T-helper 17 cell (primary cell): ENCODE data around the gene FGF3. TPM values are rescaled to one million over a fixed set of nuclear protein-coding genes. Genes with fewer than 3 reads are reported as not detected.

Source experiments
- ATAC-seq: fragments of 150-1000 bp; cut with Tn5 transposase; 2 replicates; pipeline ENCODE4 v1.10.0; 2021; ENCODE audit warnings: mild to moderate bottlenecking, moderate library complexity
- DNase-seq, 3 donors: peaks; one replicate each; pipeline versions ENCODE4 v3.0.0 to v3.0.0-alpha.2; 2020 to 2021
- H3K9me3 ChIP-seq: one replicate; pipeline ENCODE4 v1.7.0; 2013; ENCODE audit warnings: low read length, mild to moderate bottlenecking; ENCODE audit not compliant: control insufficient read depth, poor library complexity, severe bottlenecking
- H3K27ac Mint-ChIP-seq: one replicate; pipeline ENCODE4 v1.8.0; 2022; ENCODE audit warnings: mild to moderate bottlenecking, moderate library complexity, mixed read lengths
- H3K27me3 Mint-ChIP-seq: one replicate; pipeline ENCODE4 v1.8.0; 2022; ENCODE audit warnings: mixed read lengths
- H3K36me3 Mint-ChIP-seq: one replicate; pipeline ENCODE4 v1.8.0; 2022; ENCODE audit warnings: low read depth, mixed read lengths
- H3K4me1 Mint-ChIP-seq: one replicate; pipeline ENCODE4 v1.8.0; 2022; ENCODE audit warnings: mild to moderate bottlenecking, mixed read lengths
- H3K4me3 Mint-ChIP-seq: one replicate; pipeline ENCODE4 v1.8.0; 2022; ENCODE audit warnings: mild to moderate bottlenecking, moderate library complexity, mixed read lengths
- total RNA-seq, 4 donors: library from RNA in 2 of 4; stranded (reverse) in 2 of 4; gene quantifications; one replicate each; pipeline ENCODE4 v1.2.3 and lab custom pipeline; 2022 to 2026

FGF3 gene
- total RNA-seq, 2 donors from 2014 or later, result not detected

DNA sequence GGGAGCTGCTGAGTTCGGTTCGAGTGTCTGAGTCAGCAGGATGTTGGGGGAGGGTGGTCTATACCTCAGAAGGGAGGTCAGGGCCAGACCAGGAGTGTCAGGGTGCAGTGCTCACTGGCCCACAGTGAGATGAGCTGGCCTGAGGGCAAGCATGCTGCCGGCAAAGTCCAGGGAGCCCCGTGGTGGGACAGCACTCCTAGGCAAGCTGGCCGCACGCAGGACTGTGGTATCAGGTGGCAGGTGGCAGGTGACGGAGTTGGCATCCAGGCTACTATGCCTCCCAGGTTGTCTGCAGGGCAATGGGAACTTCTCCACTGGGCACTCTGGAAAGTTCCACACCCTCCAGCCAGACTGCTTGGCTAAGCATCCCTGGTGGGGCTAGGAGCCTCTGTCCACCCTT is 4.8 kb downstream of the FGF3 start:
- no peak for DNase-seq
- Mint-ChIP-seq H3K4me1 (no peaks in the 10 kb centered on the region), H3K27me3 (peaks cover 40% of the 10 kb centered on the region), H3K36me3 (peaks cover 8% of the 10 kb centered on the region), H3K4me3 (no peak overlapping the region), H3K27ac (no peak overlapping the region)
- ATAC-seq, result no peak
- H3K9me3 ChIP-seq, result no peaks in the 10 kb centered on the region

DNA sequence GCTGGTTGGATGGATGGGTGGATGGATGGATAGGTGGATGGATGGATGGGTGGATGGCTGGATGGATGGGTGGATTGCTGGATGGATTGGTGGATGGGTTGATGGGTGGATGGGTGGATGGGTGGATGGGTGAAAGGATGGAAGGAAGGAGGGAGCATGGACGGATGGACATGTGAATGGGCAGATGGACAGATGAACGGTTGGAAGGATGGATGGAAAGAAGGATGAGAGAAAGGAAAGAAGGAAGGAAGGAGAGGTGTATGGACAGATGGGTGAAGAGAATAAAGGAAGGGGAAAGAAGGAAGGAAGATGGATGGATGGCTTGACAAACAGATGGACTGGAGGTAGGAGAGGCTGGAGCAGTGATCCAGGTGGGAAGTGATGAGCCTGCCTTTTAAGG is 5.4 kb downstream of the FGF3 start:
- no peaks in the 10 kb centered on the region for H3K9me3 ChIP-seq
- H3K4me1 Mint-ChIP-seq, result no peaks in the 10 kb centered on the region
- H3K4me3 Mint-ChIP-seq, result no peak overlapping the region
- H3K27me3 Mint-ChIP-seq, result peaks cover 42% of the 10 kb centered on the region
- H3K27ac Mint-ChIP-seq, result no peak overlapping the region
- ATAC-seq (no peak), DNase-seq (no peak)
- peaks cover 9% of the 10 kb centered on the region for H3K36me3 Mint-ChIP-seq

DNA sequence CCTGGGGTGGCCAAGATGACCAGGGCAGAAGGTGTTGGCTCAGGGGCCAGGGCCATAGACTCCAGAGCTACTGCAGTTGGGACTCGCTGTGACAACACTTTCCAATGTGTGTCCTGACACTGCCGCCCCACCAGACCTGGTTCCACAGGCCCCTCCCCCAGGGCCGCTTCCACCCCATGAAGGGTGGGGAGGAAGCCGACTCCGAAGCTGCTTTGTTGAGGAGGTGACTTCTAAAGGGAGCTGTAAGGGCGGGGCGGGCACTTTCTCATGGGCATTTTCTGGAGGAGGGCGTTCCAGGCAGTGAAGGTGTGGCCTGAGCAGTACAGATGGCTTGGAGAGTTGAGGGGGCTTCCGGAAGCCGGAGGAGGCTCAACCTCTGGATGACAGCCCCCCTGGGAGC is 6.3 kb downstream of the FGF3 start:
- H3K27me3 Mint-ChIP-seq, result peaks cover 44% of the 10 kb centered on the region
- H3K27ac Mint-ChIP-seq, result no peak overlapping the region
- H3K4me1 Mint-ChIP-seq, result no peaks in the 10 kb centered on the region
- H3K4me3 Mint-ChIP-seq, result no peak overlapping the region
- H3K9me3 ChIP-seq, result no peaks in the 10 kb centered on the region
- ATAC-seq (no peak), DNase-seq (no peak)
- peaks cover 9% of the 10 kb centered on the region for H3K36me3 Mint-ChIP-seq

DNA sequence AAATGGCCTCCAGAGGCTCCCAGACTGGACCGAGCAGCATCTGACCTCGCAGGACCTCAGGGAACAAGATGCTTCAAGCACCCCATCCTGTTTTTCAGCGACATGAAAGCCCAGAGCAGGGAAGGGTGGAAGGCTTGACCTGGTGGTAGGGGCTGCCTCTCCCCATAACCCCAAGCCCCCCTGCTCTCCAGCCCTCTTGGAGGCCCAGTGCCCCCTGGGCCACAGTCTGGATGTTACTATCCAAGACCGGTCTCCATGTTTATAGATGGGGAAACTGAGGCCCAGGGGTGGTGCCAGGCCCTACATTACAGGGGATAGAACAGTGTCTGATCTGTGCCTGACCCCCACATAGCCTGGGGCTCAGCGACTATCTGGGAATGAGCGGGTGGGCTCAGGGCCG is 7.0 kb downstream of the FGF3 start:
- Mint-ChIP-seq H3K4me1 (no peaks in the 10 kb centered on the region), H3K4me3 (no peak overlapping the region), H3K27me3 (peaks cover 51% of the 10 kb centered on the region), H3K36me3 (peaks cover 9% of the 10 kb centered on the region), H3K27ac (no peak overlapping the region)
- no peak for ATAC-seq
- no peak for DNase-seq
- no peaks in the 10 kb centered on the region for H3K9me3 ChIP-seq

DNA sequence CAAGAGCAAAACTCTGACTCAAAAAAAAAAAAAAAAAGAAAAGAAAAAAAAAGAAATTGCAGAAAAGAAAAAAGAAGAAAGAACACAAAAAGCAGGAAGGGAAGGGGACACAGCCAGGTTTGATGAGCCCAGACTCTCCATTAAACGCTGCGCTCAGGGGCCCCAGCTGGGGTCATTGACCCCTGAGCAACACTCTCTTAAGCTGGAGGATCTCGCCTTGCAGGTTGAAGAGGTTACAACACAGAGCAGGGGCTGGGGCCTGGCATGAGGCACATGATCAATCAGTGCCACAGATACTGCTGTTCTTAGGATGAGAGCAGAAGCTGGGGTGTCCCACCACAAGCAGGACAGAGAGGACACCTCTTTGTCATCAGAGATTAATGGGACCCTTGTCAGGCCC is 7.8 kb downstream of the FGF3 start:
- ATAC-seq (no peak), DNase-seq (no peak)
- H3K4me3 Mint-ChIP-seq, result no peak overlapping the region
- H3K9me3 ChIP-seq, result no peaks in the 10 kb centered on the region
- H3K4me1 Mint-ChIP-seq, result no peaks in the 10 kb centered on the region
- no peak overlapping the region for H3K27ac Mint-ChIP-seq
- peaks cover 51% of the 10 kb centered on the region for H3K27me3 Mint-ChIP-seq
- H3K36me3 Mint-ChIP-seq, result peaks cover 9% of the 10 kb centered on the region

DNA sequence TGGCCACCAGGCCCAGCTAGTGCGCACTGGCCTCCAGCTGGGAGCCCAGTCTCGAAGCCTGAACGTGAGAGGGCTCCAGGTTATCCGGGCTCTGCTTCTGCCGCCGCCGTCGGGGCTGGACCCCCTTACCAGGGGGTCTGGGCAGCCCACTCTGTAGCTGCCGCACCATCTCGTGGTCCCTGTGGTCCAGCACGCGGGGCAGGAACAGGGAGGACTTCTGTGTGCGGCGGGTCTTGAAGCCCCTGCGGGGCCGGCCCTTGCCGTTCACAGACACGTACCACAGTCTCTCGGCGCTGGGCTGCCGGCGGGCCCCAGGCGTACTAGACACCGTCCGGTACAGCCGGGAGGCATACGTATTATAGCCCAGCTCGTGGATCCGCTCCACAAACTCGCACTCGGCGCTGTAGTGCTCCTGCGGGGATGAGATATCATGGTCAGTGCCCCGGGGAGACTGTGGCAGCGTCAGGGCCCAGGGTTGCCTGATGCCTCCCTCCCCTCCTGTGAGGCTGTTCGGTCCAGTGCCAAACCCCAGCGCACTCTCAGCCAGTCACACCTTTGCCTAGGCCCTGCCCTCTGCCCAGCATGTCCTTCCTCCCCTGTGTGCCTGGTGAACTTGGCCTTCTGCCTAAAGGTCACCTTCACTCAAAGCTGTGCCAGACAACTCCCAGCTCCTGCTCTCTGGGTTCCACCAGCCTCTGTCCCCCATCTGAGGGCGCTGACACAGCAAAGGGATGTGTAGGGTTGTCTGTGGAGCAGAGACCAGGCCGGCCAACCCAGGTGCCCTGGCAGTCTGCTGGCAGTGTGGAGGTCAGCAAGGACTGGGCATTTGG is 8.7 kb downstream of the FGF3 start:
- no peak overlapping the region for H3K27ac Mint-ChIP-seq
- no peak overlapping the region for H3K4me3 Mint-ChIP-seq
- peaks cover 9% of the 10 kb centered on the region for H3K36me3 Mint-ChIP-seq
- no peaks in the 10 kb centered on the region for H3K4me1 Mint-ChIP-seq
- H3K9me3 ChIP-seq, result no peaks in the 10 kb centered on the region
- no peak for ATAC-seq
- DNase-seq, result no peak
- peaks cover 44% of the 10 kb centered on the region for H3K27me3 Mint-ChIP-seq

DNA sequence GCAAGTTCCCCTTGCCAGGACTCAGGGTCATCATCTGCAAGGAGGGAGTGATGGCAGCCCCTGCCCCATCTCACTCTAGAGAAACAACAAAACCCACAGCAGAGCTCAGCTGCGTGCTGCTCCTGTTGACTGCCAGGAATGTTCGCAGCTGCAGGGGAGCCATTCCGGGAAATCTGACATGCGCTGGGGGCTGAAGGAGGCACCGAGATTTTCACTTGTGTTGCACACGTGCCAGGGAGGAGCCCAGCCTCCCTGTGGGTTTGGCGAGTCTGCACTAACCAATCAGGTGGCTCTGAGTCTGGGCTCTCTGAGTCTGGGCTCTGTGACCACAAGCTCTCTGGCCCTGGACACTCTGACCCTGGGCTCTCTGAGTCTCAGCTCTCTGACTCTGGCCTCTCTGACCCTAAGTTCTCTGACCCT is 10.5 kb downstream of the FGF3 start:
- H3K4me1 Mint-ChIP-seq, result no peaks in the 10 kb centered on the region
- peaks cover 3% of the 10 kb centered on the region for H3K36me3 Mint-ChIP-seq
- no peak for ATAC-seq
- no peak overlapping the region for H3K4me3 Mint-ChIP-seq
- peaks cover 37% of the 10 kb centered on the region for H3K27me3 Mint-ChIP-seq
- no peak for DNase-seq
- H3K9me3 ChIP-seq, result no peaks in the 10 kb centered on the region
- H3K27ac Mint-ChIP-seq, result no peak overlapping the region

DNA sequence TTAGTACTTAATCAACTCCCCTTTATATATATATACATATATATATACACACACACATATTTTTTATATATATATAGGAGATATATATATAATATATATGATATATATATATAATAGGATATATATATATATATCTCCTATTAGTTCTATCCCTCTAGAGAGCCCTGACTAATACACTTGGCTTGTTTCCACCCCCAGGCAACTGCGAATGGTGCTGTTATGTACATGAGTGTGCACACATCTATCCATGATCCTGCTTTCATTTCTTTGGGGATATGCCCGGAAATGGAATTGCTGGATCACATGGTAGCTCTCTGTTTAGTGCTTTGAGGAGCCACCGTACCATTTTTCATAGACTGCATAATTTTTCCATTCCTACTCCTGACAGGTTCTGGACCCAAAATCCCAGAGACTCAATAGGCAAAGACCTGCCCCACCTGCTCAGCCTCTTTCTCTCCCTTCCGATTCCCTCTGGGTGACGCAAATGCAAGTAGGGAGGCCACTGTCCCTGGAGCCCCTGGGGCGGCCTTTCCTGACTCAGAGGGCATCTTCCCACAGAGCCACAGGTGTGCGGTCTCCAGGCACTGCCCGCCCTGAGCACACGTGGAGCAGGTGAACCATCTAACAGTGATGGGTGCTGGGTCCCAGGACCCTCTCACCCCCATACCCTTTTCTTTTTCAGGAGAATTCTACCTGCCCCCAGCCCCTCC is 12.0 kb downstream of the FGF3 start:
- H3K9me3 ChIP-seq, result no peaks in the 10 kb centered on the region
- Mint-ChIP-seq H3K36me3 (peaks cover 3% of the 10 kb centered on the region), H3K27me3 (peaks cover 28% of the 10 kb centered on the region), H3K4me1 (no peaks in the 10 kb centered on the region), H3K27ac (no peak overlapping the region), H3K4me3 (no peak overlapping the region)
- DNase-seq, result no peak
- no peak for ATAC-seq

DNA sequence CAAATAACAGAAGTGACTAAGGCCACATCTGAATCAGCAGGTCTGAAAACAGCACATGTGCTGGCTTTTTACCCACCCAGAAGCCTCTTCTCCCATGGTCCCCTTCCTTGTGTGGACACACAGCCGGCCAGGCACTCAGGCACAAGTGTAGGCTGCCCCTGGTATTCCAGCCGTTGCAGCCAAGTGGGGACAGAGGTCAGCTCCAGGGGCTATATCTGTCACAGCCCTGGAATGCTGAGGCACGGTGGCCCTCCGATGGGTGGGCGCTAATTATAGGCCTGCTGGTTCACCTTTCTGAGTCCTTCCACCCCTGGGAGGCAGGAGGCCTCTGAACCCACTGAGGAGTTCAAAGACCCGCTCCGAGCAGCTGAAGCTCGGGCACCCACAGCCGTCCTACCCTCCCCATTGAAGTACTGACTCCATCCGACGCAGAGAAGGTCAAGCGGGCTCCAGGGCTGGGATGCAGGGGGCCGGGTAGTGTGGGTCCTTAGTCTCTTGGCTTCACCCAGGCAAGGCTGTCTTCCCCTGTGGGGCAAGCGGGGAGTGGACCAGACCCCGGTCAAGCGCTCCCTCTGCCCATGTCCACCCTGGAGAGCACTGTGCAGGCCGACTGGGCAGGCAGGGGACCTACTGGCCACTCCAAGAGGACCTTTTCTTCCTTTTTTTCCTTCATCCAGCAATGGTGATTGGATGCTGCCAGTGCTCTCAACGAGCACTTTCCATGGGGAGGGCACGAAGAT is 14.3 kb downstream of the FGF3 start:
- H3K4me3 Mint-ChIP-seq, result no peak overlapping the region
- peaks cover 28% of the 10 kb centered on the region for H3K27me3 Mint-ChIP-seq
- no peak overlapping the region for H3K27ac Mint-ChIP-seq

DNA sequence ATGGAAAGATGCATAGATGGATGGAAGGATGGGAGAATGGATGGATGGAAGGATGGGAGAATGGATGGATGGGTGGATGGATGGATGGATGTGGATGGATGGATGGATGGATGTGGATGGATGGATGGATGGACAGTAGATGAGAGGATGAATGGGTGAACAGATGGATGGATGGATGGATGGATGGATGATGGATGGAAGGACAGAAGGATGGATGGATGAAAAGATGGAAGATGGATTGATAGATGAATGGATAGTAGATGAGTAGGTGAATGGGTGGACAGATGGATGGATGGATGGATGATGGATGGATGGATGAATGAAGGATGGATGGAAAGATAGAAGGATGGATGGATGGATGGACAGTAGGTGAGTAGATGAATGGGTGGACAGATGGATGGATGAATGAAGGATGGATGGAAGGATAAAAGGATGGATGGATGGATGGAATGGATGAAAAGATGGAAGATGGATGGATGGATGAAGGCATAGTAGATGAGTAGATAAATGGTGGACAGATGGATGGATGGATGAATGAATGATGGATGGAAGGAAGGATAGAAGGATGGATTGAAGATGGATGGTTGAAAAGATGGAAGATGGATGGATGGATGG is 15.5 kb downstream of the FGF3 start:
- H3K27me3 Mint-ChIP-seq, result peaks cover 20% of the 10 kb centered on the region
- no peaks in the 10 kb centered on the region for H3K4me1 Mint-ChIP-seq
- H3K36me3 Mint-ChIP-seq, result no peaks in the 10 kb centered on the region
- H3K9me3 ChIP-seq, result no peaks in the 10 kb centered on the region
- no peak overlapping the region for H3K27ac Mint-ChIP-seq
- no peak overlapping the region for H3K4me3 Mint-ChIP-seq
- ATAC-seq, result no peak
- DNase-seq, result no peak

More for the DNA sequence above, 14.3 kb downstream of the FGF3 start:
- no peaks in the 10 kb centered on the region for H3K9me3 ChIP-seq
- Mint-ChIP-seq H3K36me3 (peaks cover 3% of the 10 kb centered on the region), H3K4me1 (no peaks in the 10 kb centered on the region)
- ATAC-seq, result no peak
- DNase-seq, result no peak

DNA sequence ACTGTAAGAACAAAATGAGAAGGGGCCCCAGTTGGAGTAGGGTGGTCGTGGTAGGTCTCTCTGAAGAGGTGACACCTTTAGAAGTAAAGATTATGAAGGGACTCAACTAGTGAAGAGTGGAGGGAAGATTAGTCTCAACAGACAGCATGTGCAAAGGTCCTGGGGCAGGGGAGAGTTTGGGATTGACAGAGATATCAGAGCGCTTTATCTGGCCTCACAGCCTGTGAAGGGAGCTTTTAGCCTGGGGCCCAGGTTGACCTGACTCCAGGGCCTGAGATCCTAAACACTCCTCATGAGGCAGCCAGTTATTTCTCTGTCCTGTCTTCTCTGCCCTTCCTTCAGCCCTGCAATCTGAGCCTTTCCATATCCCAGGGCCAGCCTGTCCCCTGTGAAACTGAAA is 16.2 kb downstream of the FGF3 start:
- H3K4me3 Mint-ChIP-seq, result no peak overlapping the region
- H3K27me3 Mint-ChIP-seq, result peaks cover 20% of the 10 kb centered on the region
- DNase-seq, result no peak
- ATAC-seq, result no peak
- no peaks in the 10 kb centered on the region for H3K4me1 Mint-ChIP-seq
- no peak overlapping the region for H3K27ac Mint-ChIP-seq
- H3K9me3 ChIP-seq, result no peaks in the 10 kb centered on the region
- no peaks in the 10 kb centered on the region for H3K36me3 Mint-ChIP-seq

DNA sequence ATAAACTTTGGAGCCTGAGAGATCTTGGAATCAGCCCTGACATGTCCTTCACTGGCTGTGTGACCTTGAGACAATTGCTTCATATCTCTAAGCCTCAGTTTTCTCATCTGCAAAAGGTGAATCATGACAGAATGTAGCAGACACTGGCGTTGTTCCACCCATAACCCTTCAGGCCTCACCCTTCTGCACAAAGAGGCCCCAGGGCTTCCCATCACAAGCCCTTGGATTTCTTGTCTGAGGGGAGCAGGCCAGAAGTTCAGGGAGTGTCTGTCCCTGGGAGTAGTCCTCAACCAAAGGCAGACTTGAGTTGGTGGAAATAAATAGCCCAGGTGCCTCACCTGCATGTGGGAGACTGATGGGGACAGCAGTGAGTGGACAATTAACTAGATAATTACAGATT is 16.6 kb downstream of the FGF3 start:
- H3K4me3 Mint-ChIP-seq, result no peak overlapping the region
- H3K9me3 ChIP-seq, result no peaks in the 10 kb centered on the region
- DNase-seq (no peak), ATAC-seq (no peak)
- H3K27ac Mint-ChIP-seq, result no peak overlapping the region
- H3K36me3 Mint-ChIP-seq, result no peaks in the 10 kb centered on the region
- no peaks in the 10 kb centered on the region for H3K4me1 Mint-ChIP-seq
- peaks cover 16% of the 10 kb centered on the region for H3K27me3 Mint-ChIP-seq
